CD14-positive monocyte (primary cell): Measurements from ENCODE around the gene PSD4. TPM values are rescaled to one million over a fixed set of nuclear protein-coding genes. Genes with fewer than 3 reads are reported as not detected.

Experiments used
- DNase-seq, 3 donors: peaks; one replicate each; pipeline ENCODE4 v3.0.0-alpha.2; 2011 to 2022
- H2AFZ ChIP-seq: 2 replicates; pipeline ENCODE4 v1.6.0; 2012; ENCODE audit warnings: mild to moderate bottlenecking, low read depth, low read length, inconsistent platforms; ENCODE audit not compliant: insufficient read depth, poor library complexity, severe bottlenecking
- H3K27ac ChIP-seq, 2 donors: 1 replicate in 1 of 2; 2 replicates in 1 of 2; pipeline ENCODE4 v1.5.1; 2012 to 2013; ENCODE audit warnings: low read length in 2 of 2, control low read depth in 1 of 2, inconsistent platforms in 1 of 2, low read depth in 1 of 2, mild to moderate bottlenecking in 1 of 2
- H3K27me3 ChIP-seq, 2 donors: one replicate each; pipeline versions ENCODE4 v1.6.0 to v1.6.1; 2011 to 2013; ENCODE audit warnings: low read length in 2 of 2; ENCODE audit not compliant: control insufficient read depth in 2 of 2, insufficient read depth in 2 of 2
- H3K36me3 ChIP-seq, 2 donors: replicated peaks in 1 of 2; 1 replicate in 1 of 2; 2 replicates in 1 of 2; pipeline versions ENCODE4 v1.5.1 to v1.6.1; 2012 to 2013; ENCODE audit warnings: low read length in 2 of 2, control low read depth in 1 of 2, inconsistent platforms in 1 of 2, mild to moderate bottlenecking in 1 of 2; ENCODE audit not compliant: insufficient read depth in 2 of 2, control insufficient read depth in 1 of 2
- H3K4me1 ChIP-seq, 2 donors: 1 replicate in 1 of 2; 2 replicates in 1 of 2; pipeline versions ENCODE4 v1.5.1 to v1.6.1; 2012 to 2013; ENCODE audit warnings: low read length in 2 of 2, control low read depth in 1 of 2, inconsistent platforms in 1 of 2, mild to moderate bottlenecking in 1 of 2, moderate library complexity in 1 of 2; ENCODE audit not compliant: insufficient read depth in 2 of 2, control insufficient read depth in 1 of 2
- H3K4me2 ChIP-seq: replicated peaks from 2 replicates; pipeline ENCODE3; 2012; ENCODE audit warnings: low read length, moderate library complexity, mild to moderate bottlenecking; ENCODE audit not compliant: poor library complexity, severe bottlenecking; ENCODE audit errors: extremely low read depth
- H3K4me3 ChIP-seq, 3 experiments: fragments of 200-600 bp in 1 of 3; sonication (generic) in 1 of 3; replicated peaks in 1 of 3; 1 replicate in 2 of 3; 2 replicates in 1 of 3; pipeline ENCODE4 v1.5.1; 2011 to 2013; ENCODE audit warnings: low read length in 3 of 3, mild to moderate bottlenecking in 3 of 3, control low read depth in 2 of 3, low read depth in 2 of 3, inconsistent platforms in 1 of 3, moderate library complexity in 1 of 3
- H3K79me2 ChIP-seq: 2 replicates; pipeline ENCODE4 v1.6.0; 2012; ENCODE audit warnings: mild to moderate bottlenecking, control low read depth, inconsistent platforms, low read length, moderate library complexity; ENCODE audit not compliant: insufficient read depth
- H3K9ac ChIP-seq: 2 replicates; pipeline ENCODE4 v1.6.0; 2017; ENCODE audit warnings: low read length, mild to moderate bottlenecking; ENCODE audit not compliant: insufficient read depth, poor library complexity, severe bottlenecking
- H3K9me3 ChIP-seq, 2 donors: replicated peaks in 1 of 2; 1 replicate in 1 of 2; 2 replicates in 1 of 2; pipeline versions ENCODE4 v1.5.1 to v1.6.1; 2012 to 2013; ENCODE audit warnings: low read length in 2 of 2, control low read depth in 1 of 2; ENCODE audit not compliant: control insufficient read depth in 1 of 2, insufficient read depth in 1 of 2
- H4K20me1 ChIP-seq: 2 replicates; pipeline ENCODE4 v1.6.0; 2012; ENCODE audit warnings: mild to moderate bottlenecking, low read length, control low read depth, moderate library complexity; ENCODE audit not compliant: insufficient read depth
- H3K27ac Mint-ChIP-seq, 7 donors: one replicate each; pipeline ENCODE4 v1.8.0; 2020; ENCODE audit warnings: mild to moderate bottlenecking in 7 of 7, mixed read lengths in 7 of 7, moderate library complexity in 6 of 7, inconsistent platforms in 2 of 7
- H3K27me3 Mint-ChIP-seq, 3 donors: one replicate each; pipeline ENCODE4 v1.8.0; 2021 to 2022; ENCODE audit warnings: low read depth in 3 of 3, mild to moderate bottlenecking in 3 of 3, mixed read lengths in 3 of 3, moderate library complexity in 3 of 3, inconsistent platforms in 1 of 3
- H3K36me3 Mint-ChIP-seq, 2 donors: one replicate each; pipeline ENCODE4 v1.8.0; 2020; ENCODE audit warnings: mixed read lengths in 2 of 2, inconsistent platforms in 1 of 2, mild to moderate bottlenecking in 1 of 2
- H3K4me1 Mint-ChIP-seq: one replicate; pipeline ENCODE4 v1.8.0; 2020; ENCODE audit warnings: mild to moderate bottlenecking, mixed read lengths
- H3K4me3 Mint-ChIP-seq, 2 donors: one replicate each; pipeline ENCODE4 v1.8.0; 2020; ENCODE audit warnings: mild to moderate bottlenecking in 2 of 2, mixed read lengths in 2 of 2, moderate library complexity in 1 of 2
- H3K9me3 Mint-ChIP-seq, 7 donors: one replicate each; pipeline ENCODE4 v1.8.0; 2020 to 2022; ENCODE audit warnings: mixed read lengths in 7 of 7, mild to moderate bottlenecking in 6 of 7, moderate library complexity in 6 of 7, inconsistent platforms in 2 of 7
- CTCF ChIP-seq: fragments of 200-600 bp; IDR thresholded peaks from one replicate; pipeline ENCODE4 v1.8.0; 2022; ENCODE audit warnings: antibody characterized with exemption, mild to moderate bottlenecking
- WGBS: methylation state at CpG from one replicate; pipeline ENCODE4 v1.1.5; 2013; ENCODE audit warnings: missing lambda C conversion rate; ENCODE audit not compliant: insufficient coverage; 5-methylcytosine and 5-hydroxymethylcytosine counted together
- intact Hi-C, 2 donors: fragments of 100-400 bp; cut with micrococcal nuclease; formaldehyde crosslinking; loops; one replicate each; pipeline versions ENCODE4 v1.15.0 to v1.15.1; 2023
- polyA plus RNA-seq, 3 donors: library from polyadenylated mRNA; depleted of rRNA in 1 of 3; unstranded in 2 of 3; stranded (reverse) in 1 of 3; fragments of 300-500 nt in 2 of 3; fragments of >200 nt in 1 of 3; fragmentation: Illumina TruSeq in 2 of 3; gene quantifications; 1 replicate in 2 of 3; 2 replicates in 1 of 3; pipeline ENCODE4 v1.2.3, GENCODE V29; 2012 to 2021

Gene PSD4
- polyA plus RNA-seq, 3 donors: 11.0 to 47.0 (median 18.2) TPM

- Histone ChIP-seq H3K79me2 (no peaks in the 10 kb centered on the region), H3K4me1 (peaks cover 20 to 22% of the 10 kb centered on the region in 2 donors), H4K20me1 (no peaks in the 10 kb centered on the region), H3K9me3 (no peaks in the 10 kb centered on the region), H3K36me3 (no peaks in the 10 kb centered on the region), H2AFZ (no peak overlapping the region), H3K27me3 (no peaks in the 10 kb centered on the region), H3K27ac (no peak overlapping the region), H3K4me2 (no peak overlapping the region), H3K4me3 (no peak overlapping the region), H3K9ac (no peak overlapping the region)
- Mint-ChIP-seq H3K4me3 (no peak overlapping the region), H3K36me3 (peaks cover 4 to 14% of the 10 kb centered on the region in 2 donors), H3K9me3 (peaks cover 0 to 4% (median 0%) of the 10 kb centered on the region in 7 donors), H3K4me1 (peaks cover 37% of the 10 kb centered on the region), H3K27me3 (peaks cover 2 to 4% (median 3%) of the 10 kb centered on the region in 3 donors), H3K27ac (peak overlapping the region in 3 of 7 donors; percentile 26 to 68 (median 63))
- no peak for TF ChIP-seq CTCF
- no peak for DNase-seq
- intact Hi-C loops: no loop called here
- 98% methylated on average over 6 of the region's 6 CpGs for WGBS
Observed at GRCh38 chr2:113242327-113242726, 68.6 kb downstream of the PSD4 start.

GRCh38 chr2:113245276-113245711 lies 71.5 kb downstream of the PSD4 start:
- peaks cover 1 to 12% of the 10 kb centered on the region in 2 donors for H3K4me1 ChIP-seq
- no peak for DNase-seq
- H3K9me3 ChIP-seq: no peaks in the 10 kb centered on the region
- H3K27me3 Mint-ChIP-seq: peaks cover 2 to 4% (median 3%) of the 10 kb centered on the region in 3 donors
- H3K36me3 Mint-ChIP-seq: peaks cover 0 to 10% of the 10 kb centered on the region in 2 donors
- no peak overlapping the region for H3K9ac ChIP-seq
- H2AFZ ChIP-seq: no peak overlapping the region
- peaks cover 0 to 4% (median 2%) of the 10 kb centered on the region in 7 donors for H3K9me3 Mint-ChIP-seq
- intact Hi-C loops: loop anchor here (5.0 kb wide), 2 partner anchors 38 to 142 kb away; no protein-coding TSS in a partner anchor
- no peak for TF ChIP-seq CTCF
- no peaks in the 10 kb centered on the region for H3K27me3 ChIP-seq
- H3K4me1 Mint-ChIP-seq: peaks cover 18% of the 10 kb centered on the region
- H3K36me3 ChIP-seq: no peaks in the 10 kb centered on the region
- no peaks in the 10 kb centered on the region for H4K20me1 ChIP-seq
- H3K27ac ChIP-seq: no peak overlapping the region
- no peaks in the 10 kb centered on the region for H3K79me2 ChIP-seq
- 100% methylated on average over 3 of the region's 3 CpGs for WGBS
- H3K4me3 Mint-ChIP-seq: no peak overlapping the region
- H3K4me3 ChIP-seq: no peak overlapping the region
- no peak overlapping the region for H3K4me2 ChIP-seq
- H3K27ac Mint-ChIP-seq: peak overlapping the region in 2 of 7 donors; percentile 0 to 28
